Mucosa of descending colon (tissue), 3 donors: ENCODE measurements around the gene GTF3C5. TPM values are rescaled to one million over a fixed set of nuclear protein-coding genes. Genes with fewer than 3 reads are reported as not detected.
"Not testable (repeated sequence)": the region's sequence is repeated elsewhere in the genome, so short reads cannot be mapped to it uniquely, and the experiment has no call there.

ENCODE experiments used
- ATAC-seq: fragments of 200-7000 bp; cut with Tn5 transposase; one replicate; pipeline ENCODE4 v1.9.1; 2020; ENCODE audit warnings: mild to moderate bottlenecking, moderate library complexity
- DNase-seq, 3 donors: peaks; one replicate each; pipeline ENCODE4 v3.0.0-alpha.2; 2020
- H3K36me3 ChIP-seq: fragments of 200-600 bp; one replicate; pipeline ENCODE4 v1.8.0; 2021; ENCODE audit warnings: low read depth, mild to moderate bottlenecking
- H3K4me1 ChIP-seq: fragments of 200-600 bp; one replicate; pipeline ENCODE4 v1.8.0; 2021; ENCODE audit warnings: low read depth, mild to moderate bottlenecking
- H3K4me3 ChIP-seq: fragments of 200-600 bp; one replicate; pipeline ENCODE4 v1.8.0; 2021; ENCODE audit warnings: mild to moderate bottlenecking
- H3K9me3 ChIP-seq: fragments of 200-600 bp; one replicate; pipeline ENCODE4 v1.8.0; 2021; ENCODE audit warnings: mild to moderate bottlenecking
- CTCF ChIP-seq: fragments of 200-600 bp; IDR thresholded peaks from one replicate; pipeline ENCODE4 v1.8.0; 2022; ENCODE audit warnings: antibody characterized with exemption, mild to moderate bottlenecking
- intact Hi-C, 2 donors: fragments of 100-400 bp; cut with DNase I in 1 of 2; cut with micrococcal nuclease in 1 of 2; formaldehyde crosslinking; loops; one replicate each; pipeline versions ENCODE4 v1.11.0 to v1.11.1; 2022; cut with DNase I, micrococcal nuclease
- total RNA-seq, 3 donors: library from RNA; stranded (reverse); fragmentation: NEBNext Ultra II Directional in 2 of 3; extraction: Animal tissue kit (Norgen Biotek cat#: 25700) in 2 of 3; gene quantifications; one replicate each; pipeline versions ENCODE4 v1.2.1 to v1.2.4, GENCODE V29; 2021 to 2023
- donor health status: DM: no; HTN: no; CAD: no; lungs with moderate emphysema.
- donor health status: DM: no; HTN: no; CAD: no.
- donor health status: DM: no; HTN: yes; CAD: no.

GTF3C5 gene
- total RNA-seq, 3 donors from 2014 or later: 45.8 to 53.6 (median 52.2) TPM

- no peak for TF ChIP-seq CTCF
- intact Hi-C loops: no loop called here
- H3K9me3 ChIP-seq: no peaks in the 10 kb centered on the region
- peaks cover 5% of the 10 kb centered on the region for H3K4me1 ChIP-seq
- ATAC-seq (peak; percentile 79), DNase-seq (peak in 1 of 3 donors; percentile 24)
- no peak overlapping the region for H3K4me3 ChIP-seq
- H3K36me3 ChIP-seq: no peaks in the 10 kb centered on the region
Observed at GRCh38 chr9:132994410-132995120, 36.2 kb upstream of the GTF3C5 start.

- intact Hi-C loops: no loop called here
- H3K4me1 ChIP-seq: peaks cover 5% of the 10 kb centered on the region
- no peak for DNase-seq
- no peak overlapping the region for H3K4me3 ChIP-seq
- no peak for ATAC-seq
- no peaks in the 10 kb centered on the region for H3K9me3 ChIP-seq
- H3K36me3 ChIP-seq: no peaks in the 10 kb centered on the region
- no peak for TF ChIP-seq CTCF
Observed at GRCh38 chr9:132995121-132995420, 35.7 kb upstream of the GTF3C5 start.

GRCh38 chr9:132995879-132996278 lies 34.9 kb upstream of the GTF3C5 start:
- Histone ChIP-seq H3K4me3 (no peak overlapping the region), H3K36me3 (no peaks in the 10 kb centered on the region), H3K4me1 (peaks cover 5% of the 10 kb centered on the region), H3K9me3 (no peaks in the 10 kb centered on the region)
- intact Hi-C loops: no loop called here
- DNase-seq (no peak), ATAC-seq (no peak)
- TF ChIP-seq CTCF: no peak

GRCh38 chr9:132996526-132996925 lies 34.3 kb upstream of the GTF3C5 start:
- H3K9me3 ChIP-seq: no peaks in the 10 kb centered on the region
- intact Hi-C loops: no loop called here
- peaks cover 5% of the 10 kb centered on the region for H3K4me1 ChIP-seq
- ATAC-seq: no peak
- H3K36me3 ChIP-seq: no peaks in the 10 kb centered on the region
- no peak overlapping the region for H3K4me3 ChIP-seq
- no peak for TF ChIP-seq CTCF
- DNase-seq: no peak

GRCh38 chr9:132997591-132997990 lies 33.2 kb upstream of the GTF3C5 start:
- Histone ChIP-seq H3K36me3 (no peaks in the 10 kb centered on the region), H3K4me1 (peaks cover 5% of the 10 kb centered on the region), H3K9me3 (no peaks in the 10 kb centered on the region), H3K4me3 (no peak overlapping the region)
- ATAC-seq (no peak), DNase-seq (no peak)
- TF ChIP-seq CTCF: no peak
- intact Hi-C loops: no loop called here

GRCh38 chr9:132998221-132998620 lies 32.6 kb upstream of the GTF3C5 start:
- intact Hi-C loops, ATAC-seq, H3K36me3 ChIP-seq, H3K4me1 ChIP-seq, DNase-seq, H3K4me3 ChIP-seq, H3K9me3 ChIP-seq: not testable (repeated sequence)
